Endothelial cell (in vitro differentiated cells): Measurements from ENCODE around the gene MIP. TPM values are rescaled to one million over a fixed set of nuclear protein-coding genes. Genes with fewer than 3 reads are reported as not detected.

ENCODE experiments used
- DNase-seq: peaks from one replicate; pipeline ENCODE4 v3.0.0; 2021; ENCODE audit warnings: low spot score
- H3K27ac Mint-ChIP-seq: one replicate; pipeline ENCODE4 v1.8.0; 2021; ENCODE audit warnings: mixed read lengths, inconsistent platforms; ENCODE audit not compliant: unreplicated experiment
- H3K27me3 Mint-ChIP-seq: one replicate; pipeline ENCODE4 v1.8.0; 2021; ENCODE audit warnings: mild to moderate bottlenecking, moderate library complexity, mixed read lengths, inconsistent platforms; ENCODE audit not compliant: unreplicated experiment
- H3K36me3 Mint-ChIP-seq: one replicate; pipeline ENCODE4 v1.8.0; 2021; ENCODE audit warnings: mild to moderate bottlenecking, low read depth, mixed read lengths, inconsistent platforms; ENCODE audit not compliant: unreplicated experiment
- H3K4me1 Mint-ChIP-seq: one replicate; pipeline ENCODE4 v1.8.0; 2021; ENCODE audit warnings: mild to moderate bottlenecking, mixed read lengths, inconsistent platforms; ENCODE audit not compliant: unreplicated experiment
- H3K4me3 Mint-ChIP-seq: one replicate; pipeline ENCODE4 v1.8.0; 2021; ENCODE audit warnings: mild to moderate bottlenecking, mixed read lengths, inconsistent platforms; ENCODE audit not compliant: unreplicated experiment
- H3K9me3 Mint-ChIP-seq: one replicate; pipeline ENCODE4 v1.8.0; 2021; ENCODE audit warnings: mixed read lengths, inconsistent platforms; ENCODE audit not compliant: unreplicated experiment
- CTCF ChIP-seq: fragments of 200-600 bp; sonication (generic); IDR thresholded peaks from one replicate; pipeline ENCODE4 v1.5.0; 2021; ENCODE audit warnings: antibody characterized with exemption; ENCODE audit not compliant: unreplicated experiment
- total RNA-seq: library from RNA; stranded (reverse); fragmentation: NEBNext Ultra II Directional; extraction: Animal tissue kit (Norgen Biotek cat#: 25700); gene quantifications from one replicate; pipeline ENCODE4 v1.2.1, GENCODE V29; 2021; ENCODE audit not compliant: unreplicated experiment

The MIP gene
- total RNA-seq, 1 donor from 2014 or later: 0.10 TPM

- no peaks in the 10 kb centered on the region for H3K9me3 Mint-ChIP-seq
- H3K36me3 Mint-ChIP-seq: no peaks in the 10 kb centered on the region
- H3K4me1 Mint-ChIP-seq: no peaks in the 10 kb centered on the region
- DNase-seq: no peak
- H3K4me3 Mint-ChIP-seq: no peak overlapping the region
- no peak overlapping the region for H3K27ac Mint-ChIP-seq
- peaks cover 5% of the 10 kb centered on the region for H3K27me3 Mint-ChIP-seq
- TF ChIP-seq CTCF: no peak
Measured at GRCh38 chr12:56461235-56462159, 7.0 kb upstream of the MIP start.

DNA sequence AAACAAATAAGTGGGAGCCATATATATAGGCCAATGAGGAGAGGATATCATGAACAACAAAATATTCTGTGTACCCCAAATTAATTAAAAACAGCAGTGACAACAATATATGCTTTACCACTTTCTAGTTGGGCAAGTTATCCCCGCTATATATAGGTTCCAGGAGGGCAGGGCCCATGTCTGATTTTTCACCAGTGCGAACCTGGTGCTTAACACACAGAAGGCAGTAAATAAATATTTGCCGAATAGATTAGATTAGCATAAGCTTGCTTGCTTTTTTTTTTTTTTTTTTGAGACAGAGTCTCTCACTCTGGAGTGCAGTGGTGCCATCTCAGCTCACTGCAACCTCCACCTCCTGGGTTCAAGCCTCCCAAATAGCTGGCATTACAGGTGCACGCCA, 3.4 kb upstream of the MIP start:
- TF ChIP-seq CTCF: no peak
- DNase-seq: no peak
- no peaks in the 10 kb centered on the region for H3K36me3 Mint-ChIP-seq
- H3K9me3 Mint-ChIP-seq: no peaks in the 10 kb centered on the region
- H3K4me3 Mint-ChIP-seq: no peak overlapping the region
- peaks cover 4% of the 10 kb centered on the region for H3K27me3 Mint-ChIP-seq
- no peaks in the 10 kb centered on the region for H3K4me1 Mint-ChIP-seq
- H3K27ac Mint-ChIP-seq: no peak overlapping the region

GRCh38 chr12:56451147-56451546, 3.3 kb downstream of the MIP start:
- Mint-ChIP-seq H3K36me3 (peaks cover 3% of the 10 kb centered on the region), H3K27me3 (peaks cover 6% of the 10 kb centered on the region), H3K27ac (no peak overlapping the region), H3K9me3 (no peaks in the 10 kb centered on the region), H3K4me3 (no peak overlapping the region), H3K4me1 (peaks cover 27% of the 10 kb centered on the region)
- TF ChIP-seq CTCF: no peak
- DNase-seq: no peak

GRCh38 chr12:56450241-56450640, 4.2 kb downstream of the MIP start:
- peak overlapping the region; percentile 98 for H3K27ac Mint-ChIP-seq
- peaks cover 6% of the 10 kb centered on the region for H3K27me3 Mint-ChIP-seq
- peaks cover 27% of the 10 kb centered on the region for H3K4me1 Mint-ChIP-seq
- H3K36me3 Mint-ChIP-seq: peaks cover 3% of the 10 kb centered on the region
- DNase-seq: no peak
- peak overlapping the region; percentile 92 for H3K4me3 Mint-ChIP-seq
- no peak for TF ChIP-seq CTCF
- no peaks in the 10 kb centered on the region for H3K9me3 Mint-ChIP-seq

- DNase-seq: no peak
- peak overlapping the region; percentile 92 for H3K4me3 Mint-ChIP-seq
- H3K36me3 Mint-ChIP-seq: peaks cover 6% of the 10 kb centered on the region
- H3K9me3 Mint-ChIP-seq: no peaks in the 10 kb centered on the region
- H3K4me1 Mint-ChIP-seq: peaks cover 29% of the 10 kb centered on the region
- peak overlapping the region; percentile 98 for H3K27ac Mint-ChIP-seq
- H3K27me3 Mint-ChIP-seq: peaks cover 6% of the 10 kb centered on the region
- no peak for TF ChIP-seq CTCF
Measured at GRCh38 chr12:56449622-56449984, 4.9 kb downstream of the MIP start.
